NCI-H128 (cell line): ENCODE results near the gene BTD.

Experiments used
- DNase-seq: peaks from one replicate; lab custom pipeline; 2025; ENCODE audit not compliant: unreplicated experiment; lab: John Stamatoyannopoulos, UW

Gene BTD

GRCh38 chr3:15664144-15664543, 62.6 kb downstream of the BTD start:
- no peak for DNase-seq

GRCh38 chr3:15665510-15666150, 64.1 kb downstream of the BTD start:
- no peak for DNase-seq

DNA sequence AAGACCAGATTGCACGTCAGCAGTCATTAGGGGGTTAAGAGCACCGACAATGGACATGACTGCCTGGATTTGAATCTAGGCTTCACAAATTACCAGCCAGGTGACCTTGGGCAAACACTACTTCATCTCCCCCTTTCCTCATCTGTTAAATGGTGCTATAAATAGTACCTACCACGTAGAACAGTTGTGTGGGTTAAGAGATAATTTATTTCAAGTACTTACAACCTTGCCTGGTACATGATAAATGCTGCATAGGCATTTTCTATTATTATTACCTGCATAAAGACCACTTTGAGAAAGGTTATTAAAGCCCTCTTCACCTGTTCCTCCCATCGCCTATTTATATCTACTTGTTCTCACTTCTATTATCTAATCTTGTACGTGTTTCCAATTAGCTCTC, 64.7 kb downstream of the BTD start:
- DNase-seq, result no peak

GRCh38 chr3:15667484-15667883, 65.9 kb downstream of the BTD start:
- DNase-seq, result no peak

DNA sequence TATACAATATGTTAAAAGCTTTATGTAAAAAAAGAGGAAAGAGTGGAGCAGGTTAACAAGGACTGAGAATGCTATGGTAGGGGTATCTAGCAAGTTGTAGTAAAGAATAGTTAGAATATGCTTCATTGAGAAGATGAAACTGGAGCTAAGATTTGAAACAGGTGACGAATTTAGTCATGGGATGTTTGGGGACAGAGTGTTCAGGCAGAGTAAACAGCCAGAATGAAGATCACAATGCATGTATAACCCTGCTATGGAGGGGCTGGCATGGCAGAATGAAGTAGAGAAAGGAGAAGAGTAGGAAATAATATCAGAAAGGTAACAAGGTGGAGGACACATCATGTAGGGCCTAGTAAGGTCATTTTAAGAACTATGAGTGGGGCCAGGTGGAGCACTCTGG, 72.0 kb downstream of the BTD start:
- no peak for DNase-seq

DNA sequence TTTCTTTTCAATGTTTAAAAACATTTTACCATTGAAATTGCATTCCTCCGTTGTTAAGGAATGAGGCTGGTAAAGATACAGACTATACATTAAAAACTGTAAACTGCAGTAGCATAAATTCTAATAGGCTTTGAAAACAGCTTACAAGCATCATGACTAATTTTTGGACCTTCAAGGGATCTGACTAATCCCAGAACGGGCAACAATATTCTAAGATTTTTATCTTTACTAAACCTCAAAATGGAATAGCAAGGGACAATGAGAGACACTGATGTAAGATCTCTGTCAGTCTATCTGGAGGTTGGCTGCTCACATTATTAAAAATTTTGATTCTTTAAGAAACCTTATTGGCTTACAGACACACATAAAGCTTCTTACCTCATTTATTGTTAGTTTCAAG, 74.7 kb downstream of the BTD start:
- DNase-seq, result no peak

GRCh38 chr3:15679306-15679705, 77.8 kb downstream of the BTD start:
- no peak for DNase-seq

- no peak for DNase-seq
These were observed 80.1 kb downstream of the BTD start for GRCh38 chr3:15681668-15682067.

DNA sequence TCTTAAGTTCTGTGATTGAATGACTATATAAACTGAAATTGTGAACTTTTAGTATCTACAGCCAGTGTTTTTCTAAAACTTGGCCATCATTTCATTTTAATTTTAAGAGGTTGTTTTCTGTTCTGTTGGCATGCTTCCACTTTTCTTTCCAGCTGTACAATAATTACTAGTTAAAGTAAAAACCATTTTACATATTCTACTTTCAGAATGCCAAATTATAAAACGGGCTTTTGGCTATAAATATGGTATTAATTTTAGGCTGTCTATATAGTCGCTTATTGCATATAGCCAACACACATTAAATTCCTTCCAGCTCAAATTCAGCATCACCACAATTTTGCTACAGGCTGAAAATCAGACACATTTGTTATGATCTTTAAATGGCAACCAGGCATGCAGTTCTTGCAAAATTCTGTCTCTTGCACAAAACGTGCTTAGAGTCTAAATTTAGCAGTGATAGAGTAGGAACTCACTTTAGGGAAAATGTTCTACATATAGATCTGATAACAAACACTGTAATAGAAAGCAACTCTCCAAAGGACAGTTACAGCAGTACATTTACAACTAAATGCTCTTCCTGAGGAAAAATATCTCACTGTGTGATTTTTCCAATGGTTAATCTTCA, 81.1 kb downstream of the BTD start:
- no peak for DNase-seq

DNA sequence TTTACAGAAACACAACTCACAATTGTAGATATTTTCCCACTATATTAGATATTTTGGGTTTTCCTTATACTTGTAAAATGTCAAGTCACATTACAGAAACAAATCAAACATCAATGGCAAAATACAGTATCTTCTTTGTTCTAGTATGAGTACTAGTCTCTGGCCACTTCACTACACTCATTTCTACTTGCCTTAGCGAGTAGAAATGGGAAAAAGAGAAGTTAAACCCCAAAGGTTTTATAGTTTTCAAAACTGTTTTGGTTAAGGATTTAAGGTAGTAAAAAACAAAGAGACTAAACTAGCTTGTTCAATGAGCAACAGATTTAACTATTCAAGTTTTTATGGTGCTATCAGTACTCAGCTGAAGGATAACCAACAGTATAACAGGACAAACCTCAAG, 81.7 kb downstream of the BTD start:
- no peak for DNase-seq

GRCh38 chr3:15685927-15686326, 84.4 kb downstream of the BTD start:
- DNase-seq, result no peak

DNA sequence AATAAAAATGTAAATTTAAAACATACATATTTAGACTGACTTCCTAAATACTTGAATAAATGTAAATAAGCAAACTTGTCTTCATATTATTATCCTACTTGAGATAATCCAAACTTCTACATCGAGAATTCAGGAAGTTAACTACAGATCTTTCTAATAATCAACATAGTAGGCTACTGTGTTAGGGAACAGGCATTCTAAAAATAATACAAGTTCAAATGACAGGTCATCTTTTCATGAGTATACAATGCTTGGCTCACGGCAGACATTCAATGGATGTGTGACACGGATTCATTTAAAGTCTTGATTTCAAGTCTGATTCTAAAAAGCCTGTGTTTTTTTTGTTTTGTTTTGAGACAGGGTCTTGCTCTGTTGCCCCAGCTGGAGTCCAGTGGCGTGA, 88.7 kb downstream of the BTD start:
- DNase-seq, result no peak

GRCh38 chr3:15690748-15691147, 89.2 kb downstream of the BTD start:
- DNase-seq, result no peak

- DNase-seq, result no peak
These were observed 91.8 kb downstream of the BTD start for GRCh38 chr3:15693355-15693754.

DNA sequence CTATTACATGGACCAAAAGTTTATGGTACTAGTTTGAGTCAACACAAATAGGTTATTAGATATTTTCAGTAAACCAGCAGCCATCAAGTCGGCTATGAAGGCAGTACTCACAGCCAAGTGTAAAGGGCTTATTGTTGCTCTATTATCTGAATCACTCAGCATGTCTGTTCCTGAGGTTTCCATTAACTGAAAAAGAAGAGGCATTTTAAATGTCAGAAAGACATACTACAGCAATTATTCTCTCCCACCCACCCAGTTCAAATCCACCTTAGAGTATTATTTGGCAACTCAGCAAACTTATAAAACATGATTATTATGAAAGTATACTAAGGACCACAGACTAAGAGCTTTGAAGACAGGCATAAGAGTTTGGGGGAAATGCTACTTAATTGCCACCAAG, 93.1 kb downstream of the BTD start:
- no peak for DNase-seq
